ENCODE measurements around the gene GREM1. TPM values are rescaled to one million over a fixed set of nuclear protein-coding genes. Genes with fewer than 3 reads are reported as not detected.

The GREM1 gene
- total and polyA plus RNA-seq, 2 of the 4 experiments (the other 2 are of a cell fraction), result 848 to 852 TPM

DNA sequence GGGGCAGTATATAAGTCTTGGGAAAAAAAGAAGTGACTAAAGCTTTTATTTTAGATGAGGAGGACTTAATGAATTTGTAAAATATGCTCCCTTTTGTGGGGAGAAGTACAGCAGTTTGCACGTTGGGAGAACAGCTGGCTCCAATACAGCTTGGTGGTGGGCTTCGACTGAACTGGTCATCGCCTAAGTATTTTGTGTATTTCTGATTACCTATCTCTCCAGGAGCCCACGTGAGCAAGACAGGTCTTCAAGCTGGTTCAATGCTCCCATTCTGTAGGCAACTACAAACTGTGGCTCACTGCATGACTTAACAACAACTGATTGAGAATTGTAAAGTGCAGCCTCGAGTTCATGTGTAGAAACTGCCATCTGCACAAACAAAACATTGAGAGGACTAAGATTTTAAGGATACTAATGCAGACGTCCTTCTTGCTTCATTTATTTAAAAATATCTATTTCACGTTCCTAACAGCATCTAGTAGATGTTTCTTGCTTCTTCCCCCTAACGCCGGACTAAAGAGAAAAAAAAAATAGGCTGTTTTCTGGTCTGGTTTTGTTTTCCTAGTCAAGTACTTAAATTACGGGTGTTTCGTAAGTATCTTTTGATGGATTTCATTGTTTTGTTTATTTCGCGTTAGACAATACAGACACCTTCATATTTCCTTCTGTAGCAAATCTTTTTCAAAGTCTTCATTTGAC is 1.4 kb upstream of the GREM1 start:
- Histone ChIP-seq H2BK5ac (ENCODE audit: low read depth, low read length, poor library complexity, severe bottlenecking) (peak overlapping the region; percentile 53), H2BK20ac (ENCODE audit: low read depth, low read length) (peak overlapping the region; percentile 62; the same call in 1 of the 2 replicates), H3K27ac (ENCODE audit: insufficient read depth, low read length) (peak overlapping the region; percentile 29; the same call in 1 of the 2 replicates), H2BK15ac (ENCODE audit: low read depth, low read length) (peak overlapping the region; percentile 39; the same call in 2 of the 3 replicates), H3K4me2 (ENCODE audit: low read depth, low read length) (peak overlapping the region; percentile 34), H3K14ac (replicated peaks; ENCODE audit: low read depth, low read length) (peak overlapping the region; percentile 60), H3K9me1 (ENCODE audit: insufficient read depth, low read length) (0 out of 2 replicates have a peak, but pooled peaks cover 3% of the 10 kb centered on the region), H3K79me1 (ENCODE audit: low read depth in 1 of 2, low read length in 2 of 2) (peaks cover 4 to 15% of the 10 kb centered on the region in 2 experiments; a peak in 2 of 4 replicates), H4K8ac (ENCODE audit: low read depth in 2 of 2, low read length in 2 of 2) (peak overlapping the region; percentile 60 to 75; a peak in 3 of 4 replicates), H3K4me1 (ENCODE audit: control insufficient read depth, insufficient read depth, low read length) (peaks cover 5% of the 10 kb centered on the region), H2BK120ac (ENCODE audit: low read depth, low read length) (peak overlapping the region; percentile 80), H3K4ac (ENCODE audit: low read depth, low read length) (peak overlapping the region; percentile 55), H3K23ac (ENCODE audit: low read depth, low read length) (peak overlapping the region; percentile 69; the same call in 1 of the 2 replicates), H2AK9ac (replicated peaks; ENCODE audit: low read depth, low read length, poor library complexity) (no peak overlapping the region), H3K18ac (ENCODE audit: low read depth, low read length) (peak overlapping the region; percentile 19; the same call in 1 of the 2 replicates), H4K91ac (ENCODE audit: insufficient read depth, low read depth, low read length) (peak overlapping the region; percentile 88), H3K36me3 (ENCODE audit: control insufficient read depth, insufficient read depth, low read length) (peaks cover 29% of the 10 kb centered on the region), H3K4me3 (ENCODE audit: insufficient read depth, low read depth, low read length) (peak overlapping the region; percentile 38; the same call in 1 of the 2 replicates), H4K20me1 (ENCODE audit: insufficient read depth, low read length) (peaks cover 34% of the 10 kb centered on the region), H3K9ac (ENCODE audit: low read depth, low read length) (peak overlapping the region; percentile 44), H3K56ac (ENCODE audit: extremely low read depth, insufficient read depth, low read length) (peak overlapping the region; percentile 33; the same call in 1 of the 2 replicates), H3K27me3 (ENCODE audit: control insufficient read depth, insufficient read depth, low read length) (no peaks in the 10 kb centered on the region), H3K9me3 (ENCODE audit: control insufficient read depth, insufficient read depth, low read length) (no peaks in the 10 kb centered on the region), H2AK5ac (ENCODE audit: low read depth, low read length) (peak overlapping the region; percentile 57), H4K5ac (ENCODE audit: low read depth, low read length) (peak overlapping the region; percentile 78), H2AFZ (replicated peaks; ENCODE audit: low read length, poor library complexity) (no peak overlapping the region)
- POLR2A ChIA-PET (ENCODE audit: unreplicated experiment), result no interaction called here
- no peak for TF ChIP-seq CEBPB (IDR thresholded peaks at IDR 0.05; ENCODE audit: low read depth, low read length)
- TF ChIP-seq BHLHE40 (IDR thresholded peaks at IDR 0.05; ENCODE audit: low read depth, low read length), result no peak
- no peak for TF ChIP-seq RAD21 (IDR thresholded peaks at IDR 0.05; ENCODE audit: low read length)
- TF ChIP-seq RFX5 (IDR thresholded peaks at IDR 0.05; ENCODE audit: low read depth, low read length), result no peak
- TF ChIP-seq POLR2A (IDR thresholded peaks at IDR 0.05; ENCODE audit: low read depth, low read length), result 0 out of 2 replicates have a peak, but pooled peaks have one; percentile 31
- TF ChIP-seq CHD1 (IDR thresholded peaks at IDR 0.05; ENCODE audit: low read depth, low read length), result no peak
- TF ChIP-seq SMC3 (IDR thresholded peaks at IDR 0.05; ENCODE audit: low read depth, low read length), result no peak
- no peak for TF ChIP-seq NFE2L2 (IDR thresholded peaks at IDR 0.05; ENCODE audit: low read depth, low read length)
- BruUV-seq (replicated peaks), result no TSS peak
- in situ Hi-C loops (cut with MboI; ENCODE audit: low sequenced_read_pairs) (loop anchor here (5.0 to 10.0 kb wide), 2 partner anchors 34 to 52 kb away; no protein-coding TSS in a partner anchor), intact Hi-C loops (cut with micrococcal nuclease) (loop anchor here (1.0 to 5.0 kb wide), 2 partner anchors 54 to 156 kb away; no protein-coding TSS in a partner anchor), dilution Hi-C loops (cut with HindIII; ENCODE audit: low sequenced_read_pairs, unreplicated experiment) (no loop called here)
- no peak for ATAC-seq (ENCODE audit: low read depth)
- 48% methylated on average over 4 of the region's 13 CpGs; no CpG with 5 or more reads in 1 of the 2 experiments for WGBS, 2 experiments (ENCODE audit: extremely low coverage in 2 of 2, insufficient read length in 1 of 2)
- DNase-seq, result no peak
- CTCF ChIA-PET, result interaction anchor here (0.7 to 1.5 kb wide), 2 partner anchors 10 to 14 kb away, joined by 3 to 6 read pairs; no protein-coding TSS in a partner anchor
